ENCODE results near the gene MAP4K1.
"Not testable (repeated sequence)": the region's sequence is repeated elsewhere in the genome, so short reads cannot be mapped to it uniquely, and the experiment has no call there.

The MAP4K1 gene

GRCh38 chr19:38632476-38633213 lies 14.9 kb upstream of the MAP4K1 start:
- DNase-seq (ENCODE audit: insufficient read length, low spot score), result no peak
- no peak for FAIRE-seq
- TF ChIP-seq CTCF (IDR thresholded peaks at IDR 0.05; ENCODE audit: insufficient read depth, missing control alignments), result no peak

- not testable (repeated sequence) for DNase-seq (ENCODE audit: insufficient read length, low spot score); FAIRE-seq
Measured at GRCh38 chr19:38631811-38632475, 14.2 kb upstream of the MAP4K1 start.

DNA sequence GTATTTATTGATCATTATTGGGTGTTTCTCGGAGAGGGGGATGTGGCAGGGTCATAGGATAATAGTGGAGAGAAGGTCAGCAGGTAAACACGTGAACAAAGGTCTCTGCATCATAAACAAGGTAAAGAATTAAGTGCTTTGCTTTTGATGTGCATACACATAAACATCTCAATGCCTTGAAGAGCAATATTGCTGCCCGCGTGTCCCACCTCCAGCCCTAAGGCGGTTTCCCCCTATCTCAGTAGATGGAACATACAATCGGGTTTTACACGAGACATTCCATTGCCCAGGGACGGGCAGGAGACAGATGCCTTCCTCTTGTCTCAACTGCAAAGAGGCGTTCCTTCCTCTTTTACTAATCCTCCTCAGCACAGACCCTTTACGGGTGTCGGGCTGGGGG lies 13.5 kb upstream of the MAP4K1 start:
- DNase-seq (ENCODE audit: insufficient read length, low spot score); FAIRE-seq: not testable (repeated sequence)

GRCh38 chr19:38629568-38629967 lies 11.8 kb upstream of the MAP4K1 start:
- TF ChIP-seq CTCF (IDR thresholded peaks at IDR 0.05; ENCODE audit: insufficient read depth, missing control alignments), result no peak
- FAIRE-seq (no peak), DNase-seq (ENCODE audit: insufficient read length, low spot score) (no peak)

GRCh38 chr19:38626401-38626800 lies 8.6 kb upstream of the MAP4K1 start:
- FAIRE-seq (no peak), DNase-seq (ENCODE audit: insufficient read length, low spot score) (no peak)
- TF ChIP-seq CTCF (IDR thresholded peaks at IDR 0.05; ENCODE audit: insufficient read depth, missing control alignments), result no peak

DNA sequence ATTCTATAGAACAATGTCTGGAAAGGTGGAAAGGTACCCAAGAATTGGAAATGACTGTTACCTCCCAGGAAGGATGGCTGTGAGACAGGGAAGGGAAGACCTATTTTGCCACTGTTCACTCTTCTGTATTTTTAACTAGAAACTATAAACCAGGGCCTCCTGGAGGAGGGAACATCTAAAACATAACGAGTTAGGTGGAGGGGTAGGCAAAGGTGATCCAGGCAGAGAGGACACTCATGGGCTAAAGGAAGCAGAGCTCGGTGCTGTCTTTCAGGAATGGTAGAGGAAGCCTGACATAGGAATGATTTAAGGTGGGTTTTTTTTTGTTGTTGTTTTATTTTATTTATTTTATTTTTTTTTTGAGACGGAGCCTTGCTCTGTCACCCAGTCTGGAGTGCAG lies 7.1 kb upstream of the MAP4K1 start:
- FAIRE-seq, result no peak
- no peak for DNase-seq (ENCODE audit: insufficient read length, low spot score)
- no peak for TF ChIP-seq CTCF (IDR thresholded peaks at IDR 0.05; ENCODE audit: insufficient read depth, missing control alignments)

GRCh38 chr19:38619361-38620174 lies 1.8 kb upstream of the MAP4K1 start:
- TF ChIP-seq CTCF (IDR thresholded peaks at IDR 0.05; ENCODE audit: insufficient read depth, missing control alignments), result no peak
- no peak for FAIRE-seq
- no peak for DNase-seq (ENCODE audit: insufficient read length, low spot score)

Measured in D721Med (cell line).